Progenitor cell of endocrine pancreas (in vitro differentiated cells): ENCODE data around the gene NAT14. TPM values are rescaled to one million over a fixed set of nuclear protein-coding genes. Genes with fewer than 3 reads are reported as not detected.

Source experiments
- DNase-seq: peaks from one replicate; pipeline ENCODE4 v3.0.0; 2021; ENCODE audit warnings: low spot score; ENCODE audit not compliant: unreplicated experiment
- H3K27ac Mint-ChIP-seq: 2 replicates; pipeline ENCODE4 v1.8.0; 2021; ENCODE audit warnings: mild to moderate bottlenecking, moderate library complexity, mixed read lengths
- H3K27me3 Mint-ChIP-seq: 2 replicates; pipeline ENCODE4 v1.8.0; 2021; ENCODE audit warnings: mixed read lengths
- H3K36me3 Mint-ChIP-seq: 2 replicates; pipeline ENCODE4 v1.8.0; 2022; ENCODE audit warnings: mixed read lengths; ENCODE audit not compliant: insufficient read depth
- H3K4me1 Mint-ChIP-seq: 2 replicates; pipeline ENCODE4 v1.8.0; 2021; ENCODE audit warnings: low read depth, mixed read lengths
- H3K4me3 Mint-ChIP-seq: 2 replicates; pipeline ENCODE4 v1.8.0; 2021; ENCODE audit warnings: low read depth, mild to moderate bottlenecking, moderate library complexity, mixed read lengths
- H3K9me3 Mint-ChIP-seq: 2 replicates; pipeline ENCODE4 v1.8.0; 2021; ENCODE audit warnings: low read depth, mixed read lengths
- CTCF ChIP-seq: fragments of 200-600 bp; sonication (generic); IDR thresholded peaks from one replicate; pipeline ENCODE4 v1.5.0; 2021; ENCODE audit warnings: antibody characterized with exemption, mild to moderate bottlenecking; ENCODE audit not compliant: unreplicated experiment
- total RNA-seq: library from RNA; stranded (reverse); gene quantifications from 2 replicates; pipeline ENCODE4 v1.2.1, GENCODE V29; 2021

The NAT14 gene
- total RNA-seq, 1 donor from 2014 or later = 69.7 TPM

- peak overlapping the region; percentile 85 for H3K4me3 Mint-ChIP-seq
- H3K9me3 Mint-ChIP-seq = no peaks in the 10 kb centered on the region
- no peaks in the 10 kb centered on the region for H3K27me3 Mint-ChIP-seq
- no peak overlapping the region for H3K27ac Mint-ChIP-seq
- TF ChIP-seq CTCF = no peak
- DNase-seq = no peak
- peaks cover 3% of the 10 kb centered on the region for H3K36me3 Mint-ChIP-seq
- H3K4me1 Mint-ChIP-seq = peaks cover 13% of the 10 kb centered on the region
These were observed 1.0 kb upstream of the NAT14 start for GRCh38 chr19:55483706-55484592.

- Mint-ChIP-seq H3K9me3 (no peaks in the 10 kb centered on the region), H3K4me1 (peaks cover 13% of the 10 kb centered on the region), H3K27me3 (no peaks in the 10 kb centered on the region), H3K36me3 (peaks cover under 1% of the 10 kb centered on the region), H3K27ac (peak overlapping the region; percentile 86), H3K4me3 (peak overlapping the region; percentile 85)
- DNase-seq = no peak
- no peak for TF ChIP-seq CTCF
These were observed 537 bp downstream of the NAT14 start for GRCh38 chr19:55485439-55486011.

GRCh38 chr19:55486043-55486970, 1.3 kb downstream of the NAT14 start:
- TF ChIP-seq CTCF = no peak
- Mint-ChIP-seq H3K36me3 (no peaks in the 10 kb centered on the region), H3K4me3 (peak overlapping the region; percentile 85), H3K4me1 (peaks cover 13% of the 10 kb centered on the region), H3K27me3 (no peaks in the 10 kb centered on the region), H3K9me3 (no peaks in the 10 kb centered on the region), H3K27ac (peak overlapping the region; percentile 86)
- DNase-seq = no peak

- H3K36me3 Mint-ChIP-seq = no peaks in the 10 kb centered on the region
- peaks cover 8% of the 10 kb centered on the region for H3K27me3 Mint-ChIP-seq
- H3K27ac Mint-ChIP-seq = peak overlapping the region; percentile 73
- peaks cover 13% of the 10 kb centered on the region for H3K4me1 Mint-ChIP-seq
- no peak for DNase-seq
- H3K9me3 Mint-ChIP-seq = no peaks in the 10 kb centered on the region
- peak overlapping the region; percentile 50 for H3K4me3 Mint-ChIP-seq
- no peak for TF ChIP-seq CTCF
These were observed 2.3 kb downstream of the NAT14 start for GRCh38 chr19:55486971-55487923.
